GM20000 (cell line): ENCODE data around the gene ATP1A4.
"Not testable (repeated sequence)": the region's sequence is repeated elsewhere in the genome, so short reads cannot be mapped to it uniquely, and the experiment has no call there.

Experiments used
- DNase-seq: peaks from one replicate; pipeline ENCODE4 v3.0.0; 2012; ENCODE audit warnings: low spot score
- CTCF ChIP-seq: IDR thresholded peaks from 2 replicates; pipeline ENCODE4 v1.5.1; 2012; ENCODE audit warnings: mild to moderate bottlenecking, control low read depth; ENCODE audit errors: extremely low read depth, missing control alignments

The ATP1A4 gene

GRCh38 chr1:160123726-160124125 is 27.7 kb upstream of the ATP1A4 start:
- DNase-seq = no peak
- TF ChIP-seq CTCF = no peak

DNA sequence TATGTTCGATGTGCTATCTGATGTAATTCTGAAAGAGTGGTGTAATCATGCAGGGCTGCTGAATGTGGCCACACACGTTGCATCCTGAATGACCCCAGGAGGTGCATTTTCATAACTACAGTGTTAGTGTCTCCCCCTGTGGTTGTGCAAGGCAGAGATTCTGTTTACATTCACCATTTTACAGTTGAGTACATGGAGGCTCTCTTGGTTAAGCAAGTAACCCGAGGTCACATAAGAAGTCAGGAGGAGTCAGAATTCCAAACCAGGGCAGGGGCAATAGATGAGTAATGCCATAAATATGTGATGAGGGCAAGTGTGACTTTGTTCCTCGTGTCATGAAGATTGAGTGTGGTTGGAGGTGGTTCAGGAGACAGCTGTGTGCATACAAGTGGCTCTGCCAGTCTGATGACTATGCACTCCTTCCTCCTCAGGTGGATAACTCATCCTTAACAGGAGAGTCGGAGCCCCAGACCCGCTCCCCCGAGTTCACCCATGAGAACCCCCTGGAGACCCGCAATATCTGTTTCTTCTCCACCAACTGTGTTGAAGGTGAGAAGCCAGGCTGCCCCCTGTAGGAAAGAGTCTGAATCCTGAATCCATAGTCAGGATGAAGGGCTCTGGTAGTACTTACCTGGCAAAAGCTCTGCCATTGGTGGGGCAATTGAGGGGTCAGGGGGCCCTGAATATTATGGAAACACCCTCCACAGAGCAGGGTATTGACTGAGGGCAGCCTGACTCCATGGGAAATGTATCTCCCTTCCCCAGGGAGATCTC is 26.5 kb upstream of the ATP1A4 start:
- no peak for DNase-seq
- no peak for TF ChIP-seq CTCF

DNA sequence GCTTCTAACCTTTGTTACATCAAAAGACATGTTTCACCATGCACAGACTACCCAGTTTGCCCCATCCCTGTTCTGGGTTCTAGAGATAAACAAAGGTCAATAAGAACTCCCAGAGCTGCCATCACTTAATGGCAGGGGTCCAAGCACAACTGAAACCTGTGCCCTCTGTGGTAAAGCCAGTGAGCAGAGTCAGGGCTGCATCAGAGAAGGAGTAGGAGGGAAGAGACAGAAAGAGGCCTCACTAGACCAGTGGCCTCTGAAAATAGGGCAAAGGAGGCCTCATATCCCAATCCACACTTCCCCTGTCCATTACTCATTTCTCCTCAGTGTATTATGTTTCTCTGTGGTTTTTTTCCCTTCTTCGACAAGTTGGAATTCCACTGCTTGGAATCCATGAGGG is 25.7 kb upstream of the ATP1A4 start:
- DNase-seq = no peak
- no peak for TF ChIP-seq CTCF

- DNase-seq = not testable (repeated sequence)
Observed at GRCh38 chr1:160126342-160126741, 25.1 kb upstream of the ATP1A4 start.

DNA sequence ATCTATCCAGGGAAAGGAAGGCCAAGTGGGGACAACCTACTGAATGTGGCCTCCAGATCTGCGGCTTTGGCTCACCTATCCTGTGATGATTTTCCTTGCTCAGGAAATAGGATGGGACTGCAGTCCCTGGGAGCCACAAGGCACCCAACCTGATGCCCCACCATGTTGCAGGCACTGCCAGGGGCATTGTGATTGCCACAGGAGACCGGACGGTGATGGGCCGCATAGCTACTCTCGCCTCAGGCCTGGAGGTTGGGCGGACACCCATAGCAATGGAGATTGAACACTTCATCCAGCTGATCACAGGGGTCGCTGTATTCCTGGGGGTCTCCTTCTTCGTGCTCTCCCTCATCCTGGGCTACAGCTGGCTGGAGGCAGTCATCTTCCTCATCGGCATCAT is 24.0 kb upstream of the ATP1A4 start:
- no peak for TF ChIP-seq CTCF
- DNase-seq = no peak

- no peak for DNase-seq
- no peak for TF ChIP-seq CTCF
Observed at GRCh38 chr1:160127865-160128523, 23.4 kb upstream of the ATP1A4 start.

DNA sequence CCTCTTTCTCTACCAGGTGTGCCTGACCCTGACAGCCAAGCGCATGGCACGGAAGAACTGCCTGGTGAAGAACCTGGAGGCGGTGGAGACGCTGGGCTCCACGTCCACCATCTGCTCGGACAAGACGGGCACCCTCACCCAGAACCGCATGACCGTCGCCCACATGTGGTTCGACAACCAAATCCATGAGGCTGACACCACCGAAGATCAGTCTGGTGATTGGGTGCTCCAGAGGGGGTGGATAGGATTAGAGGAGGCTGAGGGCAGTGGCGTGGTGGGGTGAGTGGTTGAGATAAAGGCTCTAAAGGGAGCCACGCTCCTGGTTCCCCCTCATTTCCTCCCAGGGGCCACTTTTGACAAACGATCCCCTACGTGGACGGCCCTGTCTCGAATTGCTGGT is 22.8 kb upstream of the ATP1A4 start:
- no peak for TF ChIP-seq CTCF
- no peak for DNase-seq

DNA sequence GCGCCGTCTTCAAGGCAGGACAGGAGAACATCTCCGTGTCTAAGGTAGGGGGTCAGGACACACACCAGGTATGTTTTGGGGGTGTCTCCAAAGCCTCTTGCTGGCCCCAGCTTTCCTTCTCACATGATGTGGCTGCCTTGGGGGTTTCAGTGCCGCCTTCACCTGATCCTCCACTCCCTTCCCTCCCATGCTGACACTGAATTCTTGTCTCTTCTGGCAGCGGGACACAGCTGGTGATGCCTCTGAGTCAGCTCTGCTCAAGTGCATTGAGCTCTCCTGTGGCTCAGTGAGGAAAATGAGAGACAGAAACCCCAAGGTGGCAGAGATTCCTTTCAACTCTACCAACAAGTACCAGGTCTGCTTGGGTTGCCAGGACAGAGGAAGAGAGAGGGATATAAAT is 22.4 kb upstream of the ATP1A4 start:
- no peak for TF ChIP-seq CTCF
- DNase-seq = no peak
